ENCODE results near the gene DPP4. TPM values are rescaled to one million over a fixed set of nuclear protein-coding genes. Genes with fewer than 3 reads are reported as not detected.

DPP4 gene
- total and polyA plus RNA-seq, 2 of the 4 experiments (the other 2 are of a cell fraction): 13.2 to 19.0 TPM

- ChIA-PET POLR2A (ENCODE audit: unreplicated experiment) (no interaction called here), CTCF (interaction anchor here (0.6 kb wide), 1 partner anchor 139 kb away, joined by 4 read pairs; no protein-coding TSS in a partner anchor)
- Histone ChIP-seq H2BK5ac (ENCODE audit: low read depth, low read length, poor library complexity, severe bottlenecking) (no peak overlapping the region), H4K20me1 (ENCODE audit: insufficient read depth, low read length) (no peaks in the 10 kb centered on the region), H2AFZ (replicated peaks; ENCODE audit: low read length, poor library complexity) (no peak overlapping the region), H2BK120ac (ENCODE audit: low read depth, low read length) (peak overlapping the region; percentile 71), H4K8ac (ENCODE audit: low read depth in 2 of 2, low read length in 2 of 2) (no peak overlapping the region), H3K36me3 (ENCODE audit: control insufficient read depth, insufficient read depth, low read length) (peaks cover 3% of the 10 kb centered on the region; the same call in 1 of the 2 replicates), H4K5ac (ENCODE audit: low read depth, low read length) (no peak overlapping the region), H3K23ac (ENCODE audit: low read depth, low read length) (no peak overlapping the region), H2AK9ac (replicated peaks; ENCODE audit: low read depth, low read length, poor library complexity) (no peak overlapping the region), H3K4ac (ENCODE audit: low read depth, low read length) (0 out of 2 replicates have a peak overlapping the region, but pooled peaks have one; percentile 52), H3K4me2 (ENCODE audit: low read depth, low read length) (no peak overlapping the region), H3K27ac (ENCODE audit: insufficient read depth, low read length) (no peak overlapping the region), H4K91ac (ENCODE audit: insufficient read depth, low read depth, low read length) (no peak overlapping the region), H2BK20ac (ENCODE audit: low read depth, low read length) (peak overlapping the region; percentile 77; the same call in 1 of the 2 replicates), H3K79me1 (ENCODE audit: low read depth in 1 of 2, low read length in 2 of 2) (no peaks in the 10 kb centered on the region), H3K4me1 (ENCODE audit: control insufficient read depth, insufficient read depth, low read length) (peaks cover 4% of the 10 kb centered on the region; the same call in 1 of the 2 replicates), H3K14ac (replicated peaks; ENCODE audit: low read depth, low read length) (0 out of 2 replicates have a peak overlapping the region, but pooled peaks have one; percentile 68), H3K9me1 (ENCODE audit: insufficient read depth, low read length) (no peaks in the 10 kb centered on the region), H2AK5ac (ENCODE audit: low read depth, low read length) (0 out of 2 replicates have a peak overlapping the region, but pooled peaks have one; percentile 58), H3K27me3 (ENCODE audit: control insufficient read depth, insufficient read depth, low read length) (no peaks in the 10 kb centered on the region), H3K9me3 (ENCODE audit: control insufficient read depth, insufficient read depth, low read length) (no peaks in the 10 kb centered on the region), H3K56ac (ENCODE audit: extremely low read depth, insufficient read depth, low read length) (no peak overlapping the region), H3K4me3 (ENCODE audit: insufficient read depth, low read depth, low read length) (no peak overlapping the region), H3K18ac (ENCODE audit: low read depth, low read length) (no peak overlapping the region), H3K9ac (ENCODE audit: low read depth, low read length) (no peak overlapping the region), H2BK15ac (ENCODE audit: low read depth, low read length) (no peak overlapping the region; the same call in 2 of the 3 replicates)
- ATAC-seq (ENCODE audit: low read depth) (no peak), DNase-seq (no peak)
- intact Hi-C loops (cut with micrococcal nuclease) (no loop called here), in situ Hi-C loops (cut with MboI; ENCODE audit: low sequenced_read_pairs) (loop anchor here (25.0 kb wide), 1 partner anchor 322 kb away; the partner anchor contains the start of gene IFIH1), dilution Hi-C loops (cut with HindIII; ENCODE audit: low sequenced_read_pairs, unreplicated experiment) (no loop called here)
- WGBS, 2 experiments (ENCODE audit: extremely low coverage in 2 of 2, insufficient read length in 1 of 2): no CpG with 5 or more reads among the region's 2 CpGs
- BruUV-seq (replicated peaks): no TSS peak
- TF ChIP-seq POLR2A (IDR thresholded peaks at IDR 0.05; ENCODE audit: low read depth, low read length) (no peak), USF2 (IDR thresholded peaks at IDR 0.05; ENCODE audit: low read depth, low read length) (no peak), MAZ (IDR thresholded peaks at IDR 0.05; ENCODE audit: borderline replicate concordance, low read depth, low read length) (no peak), CHD1 (IDR thresholded peaks at IDR 0.05; ENCODE audit: low read depth, low read length) (no peak), RCOR1 (IDR thresholded peaks at IDR 0.05; ENCODE audit: insufficient replicate concordance, low read length) (no peak), SMC3 (IDR thresholded peaks at IDR 0.05; ENCODE audit: low read depth, low read length) (no peak)
Measured at GRCh38 chr2:161990036-161990435, 84.0 kb downstream of the DPP4 start.
